Measurements from ENCODE around the gene SEL1L3. TPM values are rescaled to one million over a fixed set of nuclear protein-coding genes. Genes with fewer than 3 reads are reported as not detected.
"Not testable (repeated sequence)": the region's sequence is repeated elsewhere in the genome, so short reads cannot be mapped to it uniquely, and the experiment has no call there.

Gene SEL1L3
- 57.7 and 140 TPM in 2 replicates for total RNA-seq

DNA sequence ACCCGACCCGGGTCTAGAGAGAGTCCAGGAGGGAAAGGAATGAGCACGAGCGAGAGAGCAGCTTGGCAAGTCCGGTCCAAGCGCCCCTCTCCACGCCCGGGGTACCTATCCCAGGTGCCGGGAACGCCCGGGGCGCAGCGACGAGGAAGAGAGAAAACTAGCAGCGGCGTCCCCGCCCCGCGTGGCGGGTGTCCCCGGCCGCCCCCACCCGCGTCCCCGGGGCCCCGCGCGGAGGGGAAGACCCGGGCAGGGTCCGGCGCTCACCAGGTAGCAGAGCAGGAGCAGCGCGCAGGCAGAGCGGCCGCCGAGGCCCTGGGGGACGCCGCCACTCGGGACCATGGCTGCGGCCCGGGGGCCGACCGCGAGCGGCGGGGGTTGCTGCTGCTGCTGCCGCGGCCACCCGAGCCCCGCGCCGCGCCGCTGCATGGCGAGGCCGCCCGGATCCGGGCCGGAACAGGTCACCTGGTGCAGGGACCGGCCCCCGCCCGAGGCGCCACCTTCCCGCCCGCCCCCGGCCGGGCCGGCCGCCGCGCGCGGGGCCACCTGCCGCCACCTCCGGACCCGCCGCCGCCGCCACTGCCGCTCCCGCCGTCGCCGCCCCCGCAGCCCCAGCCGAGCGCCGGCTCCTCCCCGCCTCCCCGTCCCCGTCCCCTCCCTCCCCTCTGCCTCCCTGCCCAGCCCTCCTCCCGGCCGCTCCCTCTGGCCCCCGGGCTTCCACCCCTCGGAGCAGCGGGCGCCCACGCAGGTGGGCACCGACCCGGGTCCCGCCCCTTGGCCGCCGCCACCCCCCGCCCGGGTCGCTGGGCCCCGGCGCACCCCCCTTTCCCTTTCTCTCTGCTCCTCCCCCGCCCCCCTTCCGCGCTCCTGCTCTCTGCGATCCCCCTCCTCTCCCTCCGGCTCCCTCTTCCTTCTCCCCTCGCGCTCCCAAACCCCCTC lies at the start of gene SEL1L3:
Gene SEL1L3 (minus strand): TSS at position 578 of the 936 bp plus-strand sequence. CDS start 152 bp downstream, at position 426.
- no peak for DNase-seq (ENCODE audit: low read depth)

DNA sequence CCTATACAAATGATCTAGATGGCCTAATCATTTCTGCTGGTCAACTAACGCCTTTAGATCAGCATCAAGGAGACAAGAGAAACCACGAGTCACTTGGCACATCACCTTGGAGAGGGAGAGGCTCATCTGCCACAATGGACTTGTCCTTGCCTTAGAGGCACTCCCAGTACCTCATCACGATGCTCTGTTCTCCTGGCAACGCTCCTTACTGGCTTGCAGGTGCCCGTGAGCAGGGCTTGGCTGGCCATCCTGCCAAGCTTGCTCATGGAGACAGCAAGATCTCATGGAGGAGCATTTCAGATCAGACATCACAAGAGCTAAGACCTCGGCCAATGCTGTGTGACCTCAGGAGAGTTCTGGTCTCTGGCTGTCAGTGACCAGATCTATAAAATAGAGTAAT lies 48.6 kb upstream of the SEL1L3 start:
- DNase-seq (ENCODE audit: low read depth) = no peak

DNA sequence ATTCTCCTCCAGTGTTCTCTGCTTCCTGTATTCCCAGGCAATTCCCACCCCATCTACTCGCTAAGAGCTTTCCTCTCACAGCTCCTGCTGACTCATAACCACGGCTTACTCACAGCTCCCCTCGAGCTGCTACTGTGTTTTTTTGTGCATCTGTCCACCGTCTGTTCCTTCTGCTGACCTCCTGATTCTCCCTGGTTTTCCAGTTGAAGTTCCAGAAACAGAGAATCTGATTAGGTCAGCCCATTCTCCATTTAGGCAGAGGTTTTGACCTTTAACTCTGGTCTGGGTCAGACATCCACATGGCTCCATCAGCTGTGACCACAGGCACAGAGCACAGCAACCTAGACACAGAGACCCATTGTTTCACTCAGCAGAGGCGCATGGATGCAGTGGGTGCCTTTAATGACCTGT lies 45.7 kb upstream of the SEL1L3 start:
- peak; percentile 96 for DNase-seq (ENCODE audit: low read depth)

- DNase-seq (ENCODE audit: low read depth) = not testable (repeated sequence)
Measured at GRCh38 chr4:25906113-25906512, 43.3 kb upstream of the SEL1L3 start.

DNA sequence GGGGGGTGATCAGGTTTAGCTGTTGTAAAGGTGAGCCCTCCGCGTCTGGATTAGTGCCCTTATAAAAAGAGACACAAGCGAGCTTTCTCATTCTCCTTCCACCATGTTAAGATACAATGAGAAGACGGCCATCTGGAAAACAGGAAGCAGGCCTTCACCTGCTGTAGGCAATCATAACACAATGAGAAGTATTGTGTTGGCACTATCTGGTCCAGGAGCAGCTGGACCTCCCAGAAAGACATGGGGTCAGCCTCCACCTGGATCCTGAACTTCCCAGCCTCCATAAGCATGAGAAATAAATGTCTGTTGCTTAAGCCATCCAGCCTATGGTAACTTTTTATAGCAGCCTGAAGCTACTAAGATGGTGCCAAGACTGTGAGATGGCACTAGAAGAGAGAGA lies 42.6 kb upstream of the SEL1L3 start:
- DNase-seq (ENCODE audit: low read depth) = no peak

DNA sequence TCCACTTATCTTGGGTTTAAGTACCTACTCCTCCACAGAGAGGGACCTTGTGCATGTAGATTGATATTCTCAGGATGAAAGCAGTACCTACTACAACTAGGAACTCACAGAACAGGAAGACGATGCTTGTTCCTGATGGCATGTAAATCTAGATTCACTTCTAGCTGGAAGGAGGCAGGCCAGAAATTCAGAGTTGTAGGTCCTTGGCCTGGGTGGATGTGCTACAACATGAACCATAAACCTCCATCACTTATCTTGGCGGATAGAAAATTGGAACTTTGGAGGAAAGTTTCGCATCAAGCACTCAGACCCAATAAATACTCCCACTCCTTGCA lies 41.9 kb upstream of the SEL1L3 start:
- no peak for DNase-seq (ENCODE audit: low read depth)

DNA sequence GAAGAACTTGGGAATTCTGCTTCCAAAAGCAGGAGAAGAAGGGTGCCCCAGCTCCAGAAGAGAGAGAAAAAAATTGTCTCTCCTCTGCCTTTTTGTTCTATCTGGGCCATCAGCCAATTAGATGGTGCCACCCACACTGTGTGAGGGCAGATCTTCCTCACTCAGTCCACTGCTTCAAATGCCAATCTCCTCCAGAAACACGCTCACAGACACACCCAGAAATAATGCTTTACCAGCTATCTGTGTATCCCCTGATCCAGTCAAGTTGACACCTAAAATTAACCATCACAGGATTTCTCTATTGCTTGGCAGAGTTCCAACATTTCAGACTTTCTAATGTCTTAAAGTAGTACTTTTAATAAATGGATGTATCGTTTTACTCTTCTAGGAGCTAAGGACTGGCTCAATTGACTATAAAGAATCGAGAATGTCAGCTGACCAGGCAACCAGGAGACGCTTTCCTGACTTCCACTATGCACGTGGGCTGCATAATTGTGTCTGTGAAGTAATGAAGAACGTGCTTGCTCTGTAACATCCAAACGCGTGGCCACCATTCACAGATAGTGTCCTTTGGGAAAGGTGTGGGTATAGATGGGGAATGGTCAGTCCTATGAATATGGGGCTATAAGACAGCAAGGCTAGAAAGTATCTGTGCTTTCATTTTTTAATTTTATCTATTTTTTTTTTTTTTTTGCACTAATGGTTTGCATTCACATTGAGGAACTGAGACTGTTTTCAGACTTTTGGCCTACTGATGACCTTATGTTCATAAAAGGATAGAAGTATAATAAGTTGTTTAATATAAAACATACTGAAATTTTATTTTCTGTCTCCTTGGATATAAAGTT lies 41.3 kb upstream of the SEL1L3 start:
- DNase-seq (ENCODE audit: low read depth) = peak; percentile 30

DNA sequence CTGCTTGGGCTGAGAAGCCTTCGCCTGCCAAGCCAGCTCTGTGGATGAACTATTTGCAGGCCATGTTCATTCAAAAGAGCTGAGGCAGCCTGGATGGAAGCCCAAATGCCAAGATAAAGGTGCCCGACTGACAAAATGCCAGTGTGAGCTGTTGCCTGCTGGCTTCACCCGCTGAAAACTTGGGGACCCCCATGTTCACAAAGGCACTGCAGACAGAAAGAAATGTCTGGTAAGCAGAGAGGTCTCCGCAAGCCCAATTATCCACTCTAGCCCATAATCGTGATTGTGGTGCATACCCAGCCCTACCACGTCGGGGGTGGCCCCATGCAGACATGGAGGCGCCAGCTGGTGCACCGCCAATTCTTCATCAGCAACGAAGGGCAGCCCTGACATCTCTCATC lies 38.2 kb upstream of the SEL1L3 start:
- DNase-seq (ENCODE audit: low read depth) = no peak

- no peak for DNase-seq (ENCODE audit: low read depth)
Measured at GRCh38 chr4:25900310-25900709, 37.5 kb upstream of the SEL1L3 start.

- peak; percentile 43 for DNase-seq (ENCODE audit: low read depth)
Measured at GRCh38 chr4:25896776-25897539, 34.2 kb upstream of the SEL1L3 start.

DNA sequence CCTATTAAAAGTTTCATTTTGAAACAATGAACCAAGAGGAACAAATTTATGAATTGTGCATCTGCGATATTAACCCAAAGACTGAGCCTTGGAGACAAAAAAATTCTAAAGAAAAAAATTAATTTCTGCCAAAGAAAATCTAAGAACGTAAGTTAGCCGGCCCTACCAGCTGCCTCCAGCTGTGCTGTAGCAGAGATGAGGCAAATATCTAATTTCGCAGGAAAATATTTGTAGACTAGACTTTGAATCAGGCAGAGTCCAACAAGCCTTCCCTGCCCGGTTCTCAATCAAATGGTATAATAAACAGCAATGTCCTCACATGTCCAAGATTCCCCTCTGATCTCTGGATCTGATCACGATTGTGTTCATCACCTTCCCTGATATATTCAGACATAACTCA lies 30.0 kb upstream of the SEL1L3 start:
- no peak for DNase-seq (ENCODE audit: low read depth)

DNA sequence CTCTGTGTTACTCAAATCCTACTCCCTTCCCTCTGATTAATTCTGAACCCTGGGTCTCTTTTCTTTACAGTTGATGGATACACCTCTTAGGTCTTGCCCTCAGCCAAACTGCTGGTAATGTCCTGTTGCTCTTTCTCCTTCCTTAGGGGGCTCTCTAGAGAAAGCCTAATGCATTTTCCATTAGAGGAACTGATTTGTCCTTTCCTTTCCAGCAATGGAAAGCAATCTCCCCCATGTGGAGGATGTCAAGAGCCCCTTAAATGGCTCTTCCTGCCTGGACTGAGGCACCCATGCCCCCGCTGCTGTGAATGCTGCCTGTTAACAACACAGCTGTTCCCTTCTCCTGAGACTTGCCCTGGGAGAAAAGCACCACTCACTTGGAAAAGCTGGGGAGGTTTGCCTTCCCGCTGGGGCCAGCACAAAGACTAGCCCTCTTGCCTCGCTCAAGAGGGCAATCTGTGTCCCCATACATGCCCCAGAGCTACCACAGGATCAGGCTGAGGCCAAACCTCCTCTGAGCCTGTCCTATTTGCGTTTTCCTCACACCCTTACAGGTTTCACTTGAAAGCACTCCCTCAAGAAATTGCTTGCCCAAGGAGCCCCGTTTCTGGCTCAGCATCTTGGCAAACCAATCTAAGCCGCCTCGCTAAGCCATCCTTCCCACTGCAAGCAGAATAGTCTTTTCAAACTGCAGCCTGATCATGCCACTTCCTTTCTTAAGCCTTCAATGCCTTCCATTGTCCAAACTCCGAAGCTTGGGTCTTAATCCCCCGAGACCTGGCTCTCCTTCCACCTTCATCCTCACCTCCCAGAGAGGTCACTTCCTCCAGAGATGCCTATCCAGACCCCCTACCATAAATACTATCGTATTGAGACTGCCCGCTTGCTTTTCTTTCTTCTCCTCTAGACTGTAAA lies 28.0 kb upstream of the SEL1L3 start:
- DNase-seq (ENCODE audit: low read depth) = no peak

DNA sequence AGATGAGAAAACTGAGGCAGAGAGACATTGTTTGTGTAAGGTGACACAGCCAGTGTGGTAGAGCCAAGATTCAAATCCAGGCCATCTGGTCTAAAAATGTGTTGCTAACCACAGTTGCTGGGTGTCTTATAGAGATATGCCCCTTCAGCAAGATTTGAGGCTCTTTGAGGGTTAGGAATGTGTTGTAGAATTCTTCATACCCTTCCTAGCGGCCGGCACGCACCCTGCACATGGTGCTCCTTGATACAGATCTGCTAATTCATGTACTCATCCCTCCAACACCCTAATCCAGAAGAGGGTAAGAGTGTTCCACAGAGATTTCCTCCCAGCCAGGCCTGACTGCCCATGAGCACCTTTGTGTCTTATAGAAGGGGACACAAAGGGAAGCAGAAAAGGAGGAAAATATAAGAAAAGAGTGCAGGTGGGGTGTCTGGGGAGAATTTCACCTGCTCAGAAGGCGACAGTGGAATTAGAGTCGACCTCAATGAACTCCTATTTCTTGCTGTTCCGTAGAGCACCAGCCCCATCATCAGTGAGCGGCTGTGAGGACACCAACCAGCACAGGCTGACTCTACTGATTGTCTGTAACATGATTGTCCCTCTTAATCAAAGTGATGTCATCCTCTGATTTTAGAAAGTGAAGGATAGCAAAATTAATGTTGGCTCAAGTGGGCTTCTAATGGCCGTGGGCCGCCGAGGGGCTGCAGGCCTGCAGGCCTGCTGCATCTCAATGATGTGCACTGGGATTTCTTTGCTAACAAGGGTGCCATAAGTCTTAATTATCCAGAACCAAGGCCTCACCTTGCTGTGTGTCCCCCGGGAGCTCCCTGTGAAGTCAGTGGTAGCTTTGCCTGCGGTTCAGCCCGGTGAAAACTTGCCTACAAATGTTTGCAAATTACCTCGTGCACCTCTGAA lies 27.1 kb upstream of the SEL1L3 start:
- no peak for DNase-seq (ENCODE audit: low read depth)

DNA sequence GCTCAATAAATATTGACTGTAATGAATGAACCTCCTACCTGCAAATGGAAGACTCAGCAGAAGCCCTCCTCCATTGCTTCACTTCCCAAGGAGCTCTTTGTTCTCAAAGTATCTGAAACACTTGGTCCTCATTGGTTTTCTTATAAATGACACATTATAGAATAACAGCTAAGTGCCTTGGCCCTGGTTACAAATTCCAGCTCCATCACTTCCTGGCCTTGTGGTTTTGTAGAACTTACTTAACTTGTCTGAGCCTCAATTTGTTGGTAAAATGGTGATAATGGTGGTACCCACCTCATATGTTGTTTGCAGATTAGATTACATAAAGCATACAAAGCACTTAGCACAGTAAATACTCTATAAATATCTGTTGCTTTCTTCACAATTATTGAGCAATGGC lies 26.0 kb upstream of the SEL1L3 start:
- peak; percentile 23 for DNase-seq (ENCODE audit: low read depth)

DNA sequence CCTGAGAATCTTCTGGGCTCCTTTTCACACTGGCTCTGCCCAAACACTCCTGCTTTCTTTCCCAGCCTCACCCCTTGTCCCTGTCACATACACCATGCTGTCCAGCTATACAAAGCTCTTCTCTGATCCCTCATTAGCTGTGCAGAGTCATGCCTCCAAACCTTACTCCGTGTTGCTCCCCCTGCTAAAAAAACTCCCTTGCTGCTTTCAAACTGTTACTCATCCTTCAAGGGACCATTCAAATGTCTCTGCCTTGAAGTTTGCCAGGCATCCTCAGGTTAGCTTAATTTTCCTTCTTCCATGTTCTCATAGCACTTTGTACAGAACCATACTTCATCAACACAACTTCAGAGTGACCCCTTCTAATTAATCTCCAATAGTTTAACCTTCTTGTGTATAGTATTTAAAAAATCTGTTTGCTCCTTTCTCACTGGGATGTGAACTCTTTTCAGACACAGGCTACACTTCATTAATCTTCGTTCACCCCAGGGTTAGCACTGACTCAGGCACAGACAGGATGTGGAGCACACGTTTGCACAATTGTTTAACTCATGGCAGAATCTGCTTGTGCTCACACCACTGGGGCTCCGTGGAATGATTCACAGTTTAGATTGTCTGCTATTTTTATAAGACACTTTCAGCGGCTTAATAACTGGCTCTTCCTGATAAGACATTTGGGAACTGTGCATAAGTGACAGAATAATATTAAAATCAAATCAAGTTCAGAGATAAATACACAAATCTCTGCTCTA lies 21.4 kb upstream of the SEL1L3 start:
- DNase-seq (ENCODE audit: low read depth) = peak; percentile 92

DNA sequence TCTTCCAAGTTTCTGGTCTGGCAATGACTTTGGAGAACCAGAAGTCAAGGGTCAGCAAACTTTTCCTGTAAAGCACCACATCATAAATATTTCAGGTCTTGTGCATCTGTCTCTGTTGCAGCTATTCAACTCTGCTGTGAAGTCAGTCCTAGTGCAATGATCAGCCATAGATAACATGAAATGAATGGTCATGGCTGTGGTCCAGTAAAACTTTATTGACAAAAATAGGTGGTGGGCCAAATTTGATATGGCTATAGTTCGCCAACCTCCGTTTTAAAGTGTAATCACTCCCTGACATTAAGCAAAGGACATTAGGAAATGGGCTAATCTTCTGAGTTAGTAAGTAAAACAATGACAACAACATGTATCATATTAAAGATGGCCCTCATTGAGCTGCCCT lies 20.8 kb upstream of the SEL1L3 start:
- peak; percentile 34 for DNase-seq (ENCODE audit: low read depth)

GRCh38 chr4:25882226-25882625 lies 19.4 kb upstream of the SEL1L3 start:
- peak; percentile 27 for DNase-seq (ENCODE audit: low read depth)

DNA sequence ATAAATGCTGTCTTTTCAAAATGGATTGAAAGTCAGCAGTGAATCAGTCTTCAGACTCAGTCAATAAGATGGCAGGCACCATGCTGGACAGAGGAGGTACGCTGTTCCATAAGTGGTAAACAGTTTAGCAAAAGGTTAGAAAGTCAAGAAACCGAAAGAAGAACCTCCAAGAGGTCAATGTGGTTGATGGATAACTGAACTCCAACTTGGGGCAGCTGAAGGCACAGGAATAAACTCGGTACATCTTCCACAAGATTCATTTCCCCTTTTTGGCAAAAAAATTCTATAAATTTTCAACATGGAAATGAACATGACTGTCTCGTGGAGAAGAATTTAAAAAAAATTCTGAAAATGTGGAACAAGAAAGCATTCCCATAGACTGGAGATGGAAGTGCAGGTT lies 18.4 kb upstream of the SEL1L3 start:
- DNase-seq (ENCODE audit: low read depth) = no peak

DNA sequence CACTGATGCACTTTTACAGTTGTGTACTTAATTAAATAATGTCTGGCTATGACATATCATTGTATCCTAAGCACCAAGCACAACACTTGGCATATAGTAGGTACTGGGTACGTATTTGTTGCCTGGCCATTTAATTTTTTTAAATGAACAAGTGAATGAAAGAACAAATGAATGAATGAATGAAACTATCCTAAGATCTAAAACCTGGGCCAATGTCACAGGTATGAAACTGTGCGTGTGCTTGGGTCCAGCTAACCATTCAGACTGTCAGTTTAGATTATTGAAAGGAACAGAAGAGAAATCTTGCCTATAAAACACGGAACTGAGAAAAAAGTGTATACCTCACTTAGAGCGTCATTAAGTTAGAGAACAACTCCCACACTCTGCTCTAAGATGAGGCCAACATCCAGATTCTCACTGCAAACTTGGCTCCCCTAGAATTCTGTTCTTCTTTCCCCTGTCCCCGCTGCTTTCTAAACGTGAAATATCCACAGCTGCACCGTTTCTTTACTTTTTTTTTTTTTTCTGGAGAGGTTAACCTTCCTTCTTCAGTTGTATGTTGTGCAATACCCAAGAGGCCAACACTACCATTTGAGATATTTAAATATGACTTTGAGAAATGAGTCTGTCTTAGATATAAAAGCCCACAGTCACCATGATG lies 17.3 kb upstream of the SEL1L3 start:
- DNase-seq (ENCODE audit: low read depth) = no peak

Data from renal cortical epithelial cell (primary cell).